Endothelial cell of umbilical vein (primary cell): Measurements from ENCODE around the gene OPCML. TPM values are rescaled to one million over a fixed set of nuclear protein-coding genes. Genes with fewer than 3 reads are reported as not detected.

Experiments used
- BruUV-seq: library from RNA; stranded (reverse); fragments of 400-500 nt; replicated peaks from 2 replicates; lab custom pipeline; 2021; lab: Mats Ljungman, UMichigan
- CTCF ChIA-PET: fragments of 300-600, 350-600 bp; sonication (Branson Sonifier 250); formaldehyde crosslinking; loops from one replicate; lab custom pipeline; 2021; ENCODE audit warnings: antibody characterized with exemption, inconsistent platforms; lab: Charles Lee
- POLR2A ChIA-PET: fragments of 300-600, 350-600 bp; sonication (Branson Sonifier 250); formaldehyde crosslinking; loops from one replicate; lab custom pipeline; 2021; ENCODE audit warnings: antibody characterized with exemption, inconsistent platforms; lab: Charles Lee
- DNase-seq: peaks from one replicate; pipeline ENCODE4 v3.0.0-alpha.2; 2011; ENCODE audit warnings: low read depth, low spot score
- FAIRE-seq: peaks from 2 replicates; lab custom pipeline; 2011; peaks lifted over from hg19 to GRCh38; lab: Jason Lieb, UNC
- H2AFZ ChIP-seq: 2 replicates; pipeline ENCODE4 v1.6.0; 2012; ENCODE audit warnings: low read depth, low read length, control low read depth, inconsistent platforms
- H3K27ac ChIP-seq: 2 replicates; pipeline ENCODE4 v1.5.1; 2011; ENCODE audit warnings: low read depth, mild to moderate bottlenecking, control low read depth, low read length, moderate library complexity; ENCODE audit not compliant: insufficient read depth
- H3K27me3 ChIP-seq, 2 experiments: 2 replicates each; pipeline versions ENCODE4 v1.6.0 to v1.6.1; 2011; ENCODE audit warnings: low read length in 2 of 2, mixed read lengths in 1 of 2; ENCODE audit not compliant: control insufficient read depth in 2 of 2, insufficient read depth in 2 of 2
- H3K36me3 ChIP-seq, 2 experiments: 2 replicates in 1 of 2; 3 replicates in 1 of 2; pipeline ENCODE4 v1.5.1; 2011; ENCODE audit warnings: low read length in 2 of 2, mild to moderate bottlenecking in 1 of 2, moderate library complexity in 1 of 2; ENCODE audit not compliant: control insufficient read depth in 2 of 2, insufficient read depth in 2 of 2; ENCODE audit errors: extremely low read depth in 1 of 2
- H3K4me1 ChIP-seq: 3 replicates; pipeline ENCODE4 v1.5.1; 2011; ENCODE audit warnings: mild to moderate bottlenecking, low read length; ENCODE audit not compliant: control insufficient read depth, insufficient read depth; ENCODE audit errors: extremely low read depth
- H3K4me2 ChIP-seq: 2 replicates; pipeline ENCODE4 v1.6.1; 2011; ENCODE audit warnings: low read length, control low read depth, mixed read lengths; ENCODE audit not compliant: insufficient read depth
- H3K4me3 ChIP-seq, 3 experiments: fragments of 200-600 bp in 1 of 3; sonication (generic), shearing (Covaris generic) in 1 of 3; replicated peaks in 1 of 3; 2 replicates each; pipeline ENCODE4 v1.5.1; 2011 to 2016; ENCODE audit warnings: control low read depth in 3 of 3, low read length in 3 of 3, mild to moderate bottlenecking in 2 of 3, inconsistent platforms in 1 of 3, low read depth in 1 of 3, moderate library complexity in 1 of 3; ENCODE audit not compliant: insufficient read depth in 1 of 3
- H3K79me2 ChIP-seq: 2 replicates; pipeline ENCODE4 v1.6.0; 2012; ENCODE audit warnings: low read length, inconsistent platforms; ENCODE audit not compliant: control insufficient read depth, insufficient read depth
- H3K9ac ChIP-seq: replicated peaks from 2 replicates; pipeline ENCODE3; 2011; ENCODE audit warnings: low read length, control low read depth; ENCODE audit not compliant: insufficient read depth; ENCODE audit errors: extremely low read depth
- H3K9me1 ChIP-seq: replicated peaks from 3 replicates; pipeline ENCODE4 v1.6.0; 2011; ENCODE audit warnings: mild to moderate bottlenecking, low read length; ENCODE audit not compliant: control insufficient read depth, insufficient read depth; ENCODE audit errors: extremely low read depth
- H3K9me3 ChIP-seq: replicated peaks from 2 replicates; pipeline ENCODE4 v1.5.1; 2012; ENCODE audit warnings: low read length, inconsistent platforms; ENCODE audit not compliant: control insufficient read depth, insufficient read depth
- H4K20me1 ChIP-seq: replicated peaks from 2 replicates; pipeline ENCODE3; 2011; ENCODE audit warnings: mild to moderate bottlenecking, low read length; ENCODE audit not compliant: control insufficient read depth, insufficient read depth; ENCODE audit errors: extremely low read depth
- EZH2 ChIP-seq: IDR thresholded peaks from 2 replicates; pipeline ENCODE4 v1.6.1; 2012; ENCODE audit warnings: borderline replicate concordance, low read depth, mild to moderate bottlenecking, moderate library complexity, low read length, inconsistent platforms; ENCODE audit not compliant: severe bottlenecking
- JUN ChIP-seq: IDR thresholded peaks from 2 replicates; pipeline ENCODE4 v1.6.1; 2011; ENCODE audit warnings: borderline replicate concordance, low read depth; ENCODE audit not compliant: insufficient read length, insufficient read depth
- MYC ChIP-seq: IDR thresholded peaks from one replicate; pipeline ENCODE4 v1.6.1; 2011; ENCODE audit warnings: mild to moderate bottlenecking, low read depth, low read length
- POLR2A ChIP-seq: IDR thresholded peaks from 2 replicates; pipeline ENCODE4 v1.6.1; 2012; ENCODE audit warnings: low read depth, mild to moderate bottlenecking, control low read depth, low read length
- dilution Hi-C: fragments of 300-500 bp; cut with MboI; formaldehyde crosslinking; loops from one replicate; pipeline ENCODE4 v1.15.0; 2019; ENCODE audit warnings: low sequenced_read_pairs; ENCODE audit not compliant: extremely low pct_ligation_motif_present
- intact Hi-C: fragments of 100-400 bp; cut with micrococcal nuclease; formaldehyde crosslinking; loops from one replicate; pipeline ENCODE4 v1.10.0; 2022
- polyA plus RNA-seq, 4 experiments: library from polyadenylated mRNA; depleted of rRNA in 3 of 4; stranded (reverse) in 3 of 4; unstranded in 1 of 4; fragments of >200 nt; gene quantifications; 2 replicates each; pipeline versions ENCODE4 v1.2.1 to v1.2.3, GENCODE V29; 2011 to 2012; ENCODE audit warnings: missing spikeins in 1 of 4
- total RNA-seq: library from RNA; stranded (reverse); gene quantifications from 2 replicates; pipeline ENCODE4 v1.2.3, GENCODE V29; 2021
- TF ChIP-seq, protein P1 (sequence below), 2 donors: IDR thresholded peaks; 1 replicate in 1 of 2; 2 replicates in 1 of 2; pipeline ENCODE4 v1.5.1; 2011; ENCODE audit warnings: low read length in 2 of 2, mild to moderate bottlenecking in 2 of 2, moderate library complexity in 2 of 2, control low read depth in 1 of 2, inconsistent platforms in 1 of 2, low read depth in 1 of 2; ENCODE audit not compliant: insufficient read depth in 1 of 2; ENCODE audit errors: extremely low read depth in 1 of 2

Gene OPCML
- total and polyA plus RNA-seq, 2 donors (not counting 3 experiments of a cell fraction or from before 2014, with no cell fraction given) = not detected

GRCh38 chr11:133406489-133406888 lies 125.8 kb downstream of the OPCML start:
- no peaks in the 10 kb centered on the region for H3K79me2 ChIP-seq
- POLR2A ChIA-PET = no interaction called here
- no peak overlapping the region for H3K9ac ChIP-seq
- H3K9me3 ChIP-seq = peaks cover 5% of the 10 kb centered on the region
- no TSS peak for BruUV-seq
- no peak for DNase-seq
- no peaks in the 10 kb centered on the region for H3K4me1 ChIP-seq
- no peak overlapping the region for H3K27ac ChIP-seq
- H2AFZ ChIP-seq = no peak overlapping the region
- TF ChIP-seq POLR2A (no peak), MYC (no peak), JUN (no peak), EZH2 (no peak)
- H3K4me3 ChIP-seq = no peak overlapping the region
- no peaks in the 10 kb centered on the region for H3K27me3 ChIP-seq
- no peak overlapping the region for H3K4me2 ChIP-seq
- no peaks in the 10 kb centered on the region for H4K20me1 ChIP-seq
- no peaks in the 10 kb centered on the region for H3K9me1 ChIP-seq
- dilution Hi-C loops = no loop called here
- intact Hi-C loops = no loop called here
- no peak for FAIRE-seq
- CTCF ChIA-PET = no interaction called here
- no peaks in the 10 kb centered on the region for H3K36me3 ChIP-seq

- Histone ChIP-seq H3K4me3 (no peak overlapping the region), H3K9me1 (no peaks in the 10 kb centered on the region), H3K79me2 (no peaks in the 10 kb centered on the region), H3K9ac (no peak overlapping the region), H3K9me3 (peaks cover 3% of the 10 kb centered on the region), H2AFZ (no peak overlapping the region), H4K20me1 (no peaks in the 10 kb centered on the region), H3K36me3 (no peaks in the 10 kb centered on the region), H3K4me2 (no peak overlapping the region), H3K27ac (no peak overlapping the region), H3K27me3 (no peaks in the 10 kb centered on the region), H3K4me1 (no peaks in the 10 kb centered on the region)
- intact Hi-C loops = no loop called here
- dilution Hi-C loops = no loop called here
- ChIA-PET CTCF (no interaction called here), POLR2A (no interaction called here)
- FAIRE-seq (no peak), DNase-seq (no peak)
- TF ChIP-seq MYC = no peak
- TF ChIP-seq, protein P1, sequence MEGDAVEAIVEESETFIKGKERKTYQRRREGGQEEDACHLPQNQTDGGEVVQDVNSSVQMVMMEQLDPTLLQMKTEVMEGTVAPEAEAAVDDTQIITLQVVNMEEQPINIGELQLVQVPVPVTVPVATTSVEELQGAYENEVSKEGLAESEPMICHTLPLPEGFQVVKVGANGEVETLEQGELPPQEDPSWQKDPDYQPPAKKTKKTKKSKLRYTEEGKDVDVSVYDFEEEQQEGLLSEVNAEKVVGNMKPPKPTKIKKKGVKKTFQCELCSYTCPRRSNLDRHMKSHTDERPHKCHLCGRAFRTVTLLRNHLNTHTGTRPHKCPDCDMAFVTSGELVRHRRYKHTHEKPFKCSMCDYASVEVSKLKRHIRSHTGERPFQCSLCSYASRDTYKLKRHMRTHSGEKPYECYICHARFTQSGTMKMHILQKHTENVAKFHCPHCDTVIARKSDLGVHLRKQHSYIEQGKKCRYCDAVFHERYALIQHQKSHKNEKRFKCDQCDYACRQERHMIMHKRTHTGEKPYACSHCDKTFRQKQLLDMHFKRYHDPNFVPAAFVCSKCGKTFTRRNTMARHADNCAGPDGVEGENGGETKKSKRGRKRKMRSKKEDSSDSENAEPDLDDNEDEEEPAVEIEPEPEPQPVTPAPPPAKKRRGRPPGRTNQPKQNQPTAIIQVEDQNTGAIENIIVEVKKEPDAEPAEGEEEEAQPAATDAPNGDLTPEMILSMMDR (IDR thresholded peaks at IDR 0.05; ENCODE audit: extremely low read depth in 1 of 2, insufficient read depth in 1 of 2, low read depth in 1 of 2, low read length in 2 of 2) = no peak
- no TSS peak for BruUV-seq
These were observed 128.4 kb downstream of the OPCML start for GRCh38 chr11:133403900-133404299.
